HUDEP-2 (cell line): ENCODE results near the gene MID1.

Experiments used
- DNase-seq, 76 experiments: peaks; one replicate each; lab custom pipeline; 2025; ENCODE audit not compliant: unreplicated experiment in 76 of 76; lab: John Stamatoyannopoulos, UW

The MID1 gene

GRCh38 chrX:10395643-10396042 is 224.7 kb downstream of the MID1 start:
- DNase-seq: no peak
